Spleen (tissue), 7 donors: ENCODE measurements around the gene NDOR1.

ENCODE experiments used
- CTCF ChIP-seq, 11 experiments: fragments of 200-600 bp in 7 of 11; fragments of 450-650 bp in 4 of 11; sonication (generic) in 4 of 11; IDR thresholded peaks in 8 of 11; conservative IDR thresholded peaks in 3 of 11; 1 replicate in 7 of 11; 2 replicates in 4 of 11; pipeline versions ENCODE4 v1.4.0 to v1.8.0; 2016 to 2021; ENCODE audit warnings: antibody characterized with exemption in 11 of 11, inconsistent platforms in 4 of 11, mild to moderate bottlenecking in 1 of 11
- POLR2AphosphoS5 ChIP-seq, 3 donors: sonication (generic); formaldehyde crosslinking; IDR thresholded peaks; one replicate each; pipeline ENCODE4 v1.5.1; 2017; ENCODE audit warnings: antibody characterized with exemption in 3 of 3
- donor health status: DM: no; HTN: no; CAD: no; lungs with moderate emphysema.
- donor health status: DM: no; HTN: no; CAD: no.
- donor health status: DM: no; HTN: no; CAD: no.

DNA sequence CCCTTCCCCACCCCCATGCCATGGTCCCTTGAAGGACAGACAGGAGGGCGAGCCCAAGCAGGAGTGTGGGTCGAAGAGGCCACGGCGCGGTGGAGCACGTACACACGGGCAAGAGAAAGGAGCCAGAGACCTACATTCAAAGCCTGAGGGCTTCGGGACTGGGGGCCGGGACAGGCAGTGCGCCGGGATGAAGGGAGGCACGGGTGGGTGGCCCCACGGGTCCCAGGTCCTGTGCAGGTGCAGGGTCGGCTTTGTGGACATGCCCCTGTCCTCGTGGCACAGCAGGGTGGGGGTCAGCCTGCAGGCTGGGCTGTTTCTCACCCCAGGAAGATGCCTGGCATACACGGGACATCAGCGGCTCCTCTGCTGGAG, 45.5 kb upstream of the NDOR1 start:
- TF ChIP-seq CTCF (IDR thresholded peaks at IDR 0.05 in 8 of 11, conservative IDR thresholded peaks at IDR 0.05 in 3 of 11) (no peak), POLR2AphosphoS5 (IDR thresholded peaks at IDR 0.05) (no peak)
